Right atrium auricular region (tissue), 2 donors: Measurements from ENCODE around the gene TOMT. TPM values are rescaled to one million over a fixed set of nuclear protein-coding genes. Genes with fewer than 3 reads are reported as not detected.
"Not testable (repeated sequence)": the region's sequence is repeated elsewhere in the genome, so short reads cannot be mapped to it uniquely, and the experiment has no call there.

ENCODE experiments used
- DNase-seq: peaks from one replicate; pipeline ENCODE4 v3.0.0-alpha.2; 2019; ENCODE audit warnings: low spot score
- H3K27ac ChIP-seq, 2 donors: fragments of 200-600 bp; sonication (generic); 1 replicate in 1 of 2; 2 replicates in 1 of 2; pipeline ENCODE4 v1.5.1; 2016 to 2019
- H3K27me3 ChIP-seq, 2 donors: fragments of 200-600 bp; sonication (generic); one replicate each; pipeline versions ENCODE4 v1.5.1 to v1.6.0; 2017 to 2019
- H3K36me3 ChIP-seq: fragments of 200-600 bp; sonication (generic); one replicate; pipeline ENCODE4 v1.5.1; 2016
- H3K4me1 ChIP-seq, 2 donors: fragments of 200-600 bp; sonication (generic); one replicate each; pipeline versions ENCODE4 v1.5.1 to v1.6.0; 2017 to 2019
- H3K4me3 ChIP-seq, 2 donors: fragments of 200-600 bp; sonication (generic); 1 replicate in 1 of 2; 2 replicates in 1 of 2; pipeline ENCODE4 v1.5.1; 2017 to 2019; ENCODE audit warnings: mild to moderate bottlenecking in 1 of 2, moderate library complexity in 1 of 2
- H3K9me3 ChIP-seq, 2 donors: fragments of 200-600 bp; sonication (generic); one replicate each; pipeline ENCODE4 v1.5.1; 2019
- CTCF ChIP-seq, 2 donors: fragments of 200-600 bp; sonication (generic); IDR thresholded peaks; one replicate each; pipeline ENCODE4 v1.5.1; 2019; ENCODE audit warnings: antibody characterized with exemption in 2 of 2
- total RNA-seq, 2 donors: library from RNA; depleted of rRNA; stranded (reverse); fragments of >200 nt; gene quantifications; one replicate each; pipeline ENCODE4 v1.1.0, GENCODE V29; 2016

The TOMT gene
- total RNA-seq, 2 donors from 2014 or later, result not detected

- H3K27ac ChIP-seq, result no peak overlapping the region
- H3K4me3 ChIP-seq, result no peak overlapping the region
- DNase-seq, result no peak
- no peak for TF ChIP-seq CTCF (IDR thresholded peaks at IDR 0.05)
- no peaks in the 10 kb centered on the region for H3K36me3 ChIP-seq
- H3K27me3 ChIP-seq, result no peaks in the 10 kb centered on the region
- H3K4me1 ChIP-seq, result no peaks in the 10 kb centered on the region
- no peaks in the 10 kb centered on the region for H3K9me3 ChIP-seq
Observed at GRCh38 chr11:72132646-72133045, 26.9 kb downstream of the TOMT start.

GRCh38 chr11:72135473-72135872 lies 29.7 kb downstream of the TOMT start, which contains the start of gene FOLR3:
FOLR3 (plus strand) TSS chr11:72135725; CDS start chr11:72135953, 228 bp downstream.
- not testable (repeated sequence) for H3K36me3 ChIP-seq, DNase-seq, H3K27ac ChIP-seq, H3K4me3 ChIP-seq, H3K4me1 ChIP-seq, H3K27me3 ChIP-seq, H3K9me3 ChIP-seq

GRCh38 chr11:72135891-72136683 lies 30.4 kb downstream of the TOMT start:
- no peaks in the 10 kb centered on the region for H3K36me3 ChIP-seq
- no peak for DNase-seq
- H3K9me3 ChIP-seq, result no peaks in the 10 kb centered on the region
- no peak overlapping the region for H3K27ac ChIP-seq
- no peaks in the 10 kb centered on the region for H3K27me3 ChIP-seq
- no peak overlapping the region for H3K4me3 ChIP-seq
- TF ChIP-seq CTCF (IDR thresholded peaks at IDR 0.05), result no peak
- H3K4me1 ChIP-seq, result no peaks in the 10 kb centered on the region

- H3K4me1 ChIP-seq, result no peaks in the 10 kb centered on the region
- TF ChIP-seq CTCF (IDR thresholded peaks at IDR 0.05), result no peak
- no peaks in the 10 kb centered on the region for H3K27me3 ChIP-seq
- no peaks in the 10 kb centered on the region for H3K36me3 ChIP-seq
- no peak overlapping the region for H3K27ac ChIP-seq
- no peaks in the 10 kb centered on the region for H3K9me3 ChIP-seq
- DNase-seq, result no peak
- H3K4me3 ChIP-seq, result no peak overlapping the region
Observed at GRCh38 chr11:72136684-72137262, 31.0 kb downstream of the TOMT start.

GRCh38 chr11:72138821-72139390 lies 33.2 kb downstream of the TOMT start:
- TF ChIP-seq CTCF (IDR thresholded peaks at IDR 0.05), result no peak

GRCh38 chr11:72139500-72139899 lies 33.8 kb downstream of the TOMT start:
- Histone ChIP-seq H3K4me1 (no peaks in the 10 kb centered on the region), H3K9me3 (no peaks in the 10 kb centered on the region), H3K4me3 (no peak overlapping the region), H3K36me3 (no peaks in the 10 kb centered on the region), H3K27me3 (no peaks in the 10 kb centered on the region), H3K27ac (no peak overlapping the region)
- no peak for TF ChIP-seq CTCF (IDR thresholded peaks at IDR 0.05)
- DNase-seq, result no peak

More at GRCh38 chr11:72138821-72139390, 33.2 kb downstream of the TOMT start:
- DNase-seq, result no peak
- no peaks in the 10 kb centered on the region for H3K36me3 ChIP-seq
- no peak overlapping the region for H3K27ac ChIP-seq
- H3K9me3 ChIP-seq, result no peaks in the 10 kb centered on the region
- no peaks in the 10 kb centered on the region for H3K4me1 ChIP-seq
- H3K27me3 ChIP-seq, result no peaks in the 10 kb centered on the region
- H3K4me3 ChIP-seq, result no peak overlapping the region
